GM19395 (cell line): ENCODE data around the gene PTPN14.

Experiments
- ATAC-seq: cut with Tn5 transposase; IDR thresholded peaks from one replicate; pipeline ENCODE4 v1.9.1; 2021; ENCODE audit warnings: mild to moderate bottlenecking, moderate library complexity; ENCODE audit not compliant: unreplicated experiment

PTPN14 gene

DNA sequence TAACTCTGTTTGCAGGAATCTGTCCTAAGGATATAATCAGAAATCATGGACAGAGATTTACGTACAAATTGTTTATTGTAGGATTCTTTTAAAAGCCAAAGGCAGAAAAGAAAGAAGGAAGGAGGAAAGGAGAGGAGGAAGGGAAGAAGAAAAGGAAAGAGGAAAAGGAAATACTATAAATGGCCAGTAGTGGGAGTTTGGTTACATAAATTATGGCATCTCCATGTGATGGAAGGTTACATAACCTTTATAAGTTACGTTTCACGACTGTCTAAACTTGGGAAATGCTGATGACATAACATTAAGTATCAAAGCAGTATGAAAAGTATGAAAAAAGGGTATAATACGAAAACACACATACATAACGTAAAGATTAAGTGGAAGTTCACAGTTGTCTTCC is 231.5 kb downstream of the PTPN14 start:
- no peak for ATAC-seq

DNA sequence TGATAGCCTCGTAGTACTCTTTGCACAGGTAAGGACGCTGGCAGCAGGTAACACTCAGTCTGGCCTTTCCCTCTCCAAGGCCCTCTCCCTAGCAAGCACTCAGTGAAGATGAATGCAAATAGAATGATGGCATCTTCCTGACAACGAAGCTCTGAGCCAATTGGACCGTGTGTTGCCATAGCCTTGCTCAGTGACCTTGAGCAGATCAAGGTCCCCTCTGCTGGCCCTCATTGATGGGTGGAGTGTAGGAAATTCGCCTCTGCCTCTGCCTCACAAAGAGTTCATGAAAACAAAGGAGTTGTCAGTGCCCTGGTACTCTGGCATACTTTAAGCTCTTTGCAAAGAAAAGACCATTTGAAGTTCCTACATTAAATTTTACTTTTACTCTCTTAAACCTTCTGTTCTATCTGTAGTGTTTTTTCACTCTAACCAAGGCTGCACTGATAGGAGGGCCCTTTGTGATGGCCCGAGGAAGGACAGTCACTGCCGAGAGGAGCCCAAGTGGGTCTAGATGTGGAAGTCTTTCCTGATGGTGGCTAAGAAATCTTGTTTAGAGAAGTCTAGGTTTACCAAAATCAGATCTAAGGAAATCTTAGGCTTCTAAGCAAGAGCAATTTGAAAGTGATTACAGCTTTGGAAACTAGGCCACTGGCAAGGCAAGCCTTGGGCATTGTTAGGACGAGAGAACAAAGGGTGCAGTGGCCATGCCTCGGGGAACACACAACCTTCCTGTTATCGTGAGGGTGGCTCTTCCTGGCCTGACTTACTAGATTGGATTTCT is 232.3 kb downstream of the PTPN14 start:
- no peak for ATAC-seq

DNA sequence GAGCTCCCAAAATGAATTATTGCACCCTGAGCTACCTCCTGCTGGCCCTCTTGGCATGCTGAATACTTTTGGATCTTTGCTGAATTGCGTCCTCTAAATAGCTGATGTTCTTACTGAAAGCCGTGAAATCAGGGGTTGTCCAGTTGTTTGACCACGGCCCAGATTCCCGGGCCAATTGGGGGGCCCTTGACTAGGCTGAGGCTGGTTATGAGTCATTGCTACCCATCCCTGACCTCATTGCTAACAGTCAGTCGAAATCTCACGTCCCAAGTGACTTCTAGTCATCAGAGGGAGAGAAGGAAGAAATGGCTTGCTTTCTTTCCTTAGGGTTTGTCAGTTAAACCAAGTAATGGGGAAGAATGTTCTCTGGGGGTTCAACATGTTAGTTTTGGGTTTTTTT is 233.0 kb downstream of the PTPN14 start:
- ATAC-seq: no peak

DNA sequence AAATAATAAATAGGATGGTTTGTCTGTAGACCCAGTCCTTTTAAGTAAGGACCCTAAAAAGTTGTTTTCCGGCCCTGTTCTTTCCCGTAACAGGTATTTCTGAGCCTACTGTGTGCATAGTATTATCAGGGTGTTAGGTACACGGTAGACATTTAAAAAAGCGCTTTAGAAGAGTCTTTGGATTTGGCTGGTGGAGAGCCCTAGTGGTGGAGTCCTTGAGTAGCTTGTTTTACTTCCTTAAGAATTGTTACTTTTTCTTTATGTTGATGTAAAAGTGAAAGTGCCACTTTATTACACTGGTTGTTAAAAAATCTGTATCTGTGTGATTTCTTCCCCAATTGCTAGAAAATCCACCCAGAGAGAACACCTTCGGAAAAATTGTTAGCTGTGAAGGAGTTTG is 233.7 kb downstream of the PTPN14 start:
- no peak for ATAC-seq

DNA sequence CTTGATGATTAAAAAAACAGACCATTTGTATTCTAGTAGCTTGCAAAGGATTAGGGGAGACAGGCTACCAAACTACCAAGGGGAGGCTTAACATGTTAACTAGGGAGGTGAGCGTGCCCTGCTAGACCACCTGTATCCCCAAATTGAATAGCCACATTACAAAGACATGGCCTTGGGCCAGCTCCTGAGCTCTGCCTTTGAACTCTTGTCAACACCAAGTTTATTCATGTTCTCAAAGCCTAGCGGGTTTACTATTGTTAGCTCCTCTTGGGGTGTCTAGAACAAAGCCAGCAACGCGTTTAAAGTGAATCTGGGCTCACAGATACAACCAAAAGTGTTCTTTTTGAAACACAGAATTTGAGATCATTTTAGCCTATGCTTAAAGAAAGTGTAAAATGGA is 234.1 kb downstream of the PTPN14 start:
- no peak for ATAC-seq

DNA sequence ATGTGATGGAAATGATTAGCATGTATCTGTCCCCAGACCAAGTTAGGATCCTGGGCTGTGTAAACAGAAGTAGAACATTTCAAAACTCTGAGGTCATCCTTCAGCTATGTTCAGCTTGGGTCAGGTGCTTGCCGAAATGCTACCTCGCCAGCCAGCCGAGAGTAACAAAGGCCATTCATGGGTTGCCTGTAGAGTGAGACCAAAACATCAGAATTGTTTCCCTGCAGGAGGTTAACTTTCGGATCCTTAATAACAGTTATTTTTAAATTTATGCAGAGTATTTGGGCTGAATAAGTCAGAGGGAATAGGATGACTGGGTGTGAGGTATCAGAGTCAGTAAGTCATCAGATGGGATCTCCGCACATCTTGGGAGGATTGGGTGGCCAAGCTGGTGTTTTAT is 234.8 kb downstream of the PTPN14 start:
- no peak for ATAC-seq

DNA sequence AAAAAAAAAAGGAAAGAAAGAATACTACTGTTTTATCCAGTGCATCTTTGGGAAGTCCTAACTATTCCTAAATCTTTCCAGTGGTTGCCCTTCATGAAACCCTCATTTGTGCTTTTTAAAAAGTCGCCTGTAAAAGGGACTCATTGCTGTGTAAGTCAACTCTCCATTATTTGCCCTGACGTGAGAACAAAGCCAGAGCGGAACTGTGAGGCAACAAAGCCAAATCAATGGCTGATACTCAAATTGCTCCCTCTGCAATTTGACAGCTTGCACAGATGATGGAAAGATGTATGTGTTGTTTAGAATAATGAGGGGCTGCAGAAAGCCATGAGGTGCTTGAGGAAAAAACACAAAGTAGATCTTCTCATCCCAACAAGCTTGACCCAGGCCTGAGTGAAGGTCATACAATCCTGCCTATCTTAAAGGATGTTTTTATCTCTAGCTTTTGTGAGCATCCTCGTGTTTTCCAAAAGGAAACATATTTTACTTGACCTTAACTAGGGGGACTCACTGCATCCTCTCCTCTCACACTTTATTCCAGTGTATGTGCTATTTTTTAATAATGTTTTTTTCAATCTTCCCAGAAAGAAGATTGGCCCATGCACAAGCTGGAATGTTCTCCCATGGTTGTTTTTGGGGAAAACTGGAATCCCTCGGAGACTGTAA is 237.1 kb downstream of the PTPN14 start:
- ATAC-seq: no peak

DNA sequence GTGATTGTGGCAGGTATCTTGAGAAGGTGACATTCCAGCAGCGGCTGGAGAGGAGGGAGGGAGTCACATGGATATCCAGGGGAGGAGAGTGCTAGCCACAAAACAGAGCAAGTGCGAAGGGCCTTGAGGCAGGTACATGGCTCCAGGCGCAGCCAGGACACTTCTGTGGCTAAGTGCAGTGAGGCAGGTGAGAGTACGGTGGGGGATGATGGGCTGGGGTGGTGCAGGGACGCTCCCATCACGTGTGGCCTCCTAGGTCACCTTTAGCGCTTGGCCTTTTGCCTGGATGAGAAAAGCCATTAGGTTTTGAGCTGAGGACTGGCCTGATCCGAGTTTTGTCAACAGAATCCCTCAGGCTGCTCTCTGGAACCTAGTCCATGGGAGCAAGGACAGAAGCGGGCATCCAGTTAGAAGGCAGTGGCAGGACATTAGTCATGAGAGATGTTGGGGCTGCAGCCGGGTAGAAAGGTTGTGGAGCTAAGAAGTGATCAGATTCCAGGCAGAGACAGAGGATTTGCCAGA is 238.8 kb downstream of the PTPN14 start:
- no peak for ATAC-seq

DNA sequence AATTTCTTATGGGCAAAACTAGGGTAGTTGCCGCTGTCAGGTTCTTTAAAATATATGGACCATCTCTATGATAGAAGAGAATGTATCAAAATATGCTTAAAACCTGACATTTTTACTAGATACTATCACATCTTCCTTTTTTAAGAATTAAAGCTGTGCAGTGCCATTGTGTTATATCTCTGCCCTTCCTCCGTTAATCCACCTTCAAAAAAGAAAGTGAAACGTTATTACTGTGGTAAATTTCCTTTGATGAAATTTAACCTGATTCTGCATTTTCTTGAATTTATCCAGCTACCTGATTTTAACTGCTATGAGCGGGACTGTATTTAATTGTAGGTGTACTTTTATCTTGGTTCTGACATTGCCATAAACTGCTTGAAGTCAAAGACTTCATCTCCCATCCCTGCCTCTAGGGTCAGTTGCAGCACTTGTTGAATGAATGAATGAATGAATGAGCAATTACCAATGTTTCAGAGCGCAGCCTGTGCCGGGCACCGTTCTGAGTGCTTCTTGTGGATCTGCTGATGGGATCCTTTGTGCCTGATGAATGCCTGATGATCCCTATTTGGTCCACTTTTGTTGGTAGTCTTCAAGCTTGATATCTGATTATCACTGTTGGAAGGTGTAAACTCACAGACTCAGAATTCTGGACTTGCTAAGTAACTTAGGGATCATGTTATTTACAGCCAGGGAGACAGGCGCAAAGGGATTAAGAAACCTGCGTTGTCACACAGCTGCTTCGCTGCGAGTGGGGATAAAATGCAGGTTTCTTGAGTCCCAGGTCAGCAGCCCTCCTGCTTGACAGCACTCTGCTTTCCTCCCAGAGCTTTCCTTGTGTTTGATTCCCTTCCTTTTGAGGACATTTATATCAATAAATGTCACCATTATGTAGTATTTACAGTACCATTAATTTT is 240.4 kb downstream of the PTPN14 start:
- no peak for ATAC-seq

DNA sequence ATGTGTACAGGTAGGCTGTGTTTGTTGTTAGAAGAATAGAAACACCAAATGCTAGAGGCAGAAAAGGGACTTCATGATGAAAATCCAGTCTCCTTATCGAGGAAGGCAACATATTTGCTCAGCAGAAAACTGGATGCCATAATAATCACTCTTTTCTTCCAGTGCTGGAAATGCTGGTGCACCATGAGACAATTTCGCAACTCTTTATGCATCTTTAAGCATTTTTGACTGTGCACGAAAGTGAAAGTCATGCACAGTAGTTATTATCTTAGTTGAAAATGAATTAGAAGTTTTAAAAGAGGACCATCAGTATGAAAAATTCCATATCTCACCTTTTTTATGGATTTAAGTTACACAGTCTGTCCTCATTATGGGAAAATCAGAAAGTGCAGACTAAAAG is 241.4 kb downstream of the PTPN14 start:
- ATAC-seq: peak; percentile 75

DNA sequence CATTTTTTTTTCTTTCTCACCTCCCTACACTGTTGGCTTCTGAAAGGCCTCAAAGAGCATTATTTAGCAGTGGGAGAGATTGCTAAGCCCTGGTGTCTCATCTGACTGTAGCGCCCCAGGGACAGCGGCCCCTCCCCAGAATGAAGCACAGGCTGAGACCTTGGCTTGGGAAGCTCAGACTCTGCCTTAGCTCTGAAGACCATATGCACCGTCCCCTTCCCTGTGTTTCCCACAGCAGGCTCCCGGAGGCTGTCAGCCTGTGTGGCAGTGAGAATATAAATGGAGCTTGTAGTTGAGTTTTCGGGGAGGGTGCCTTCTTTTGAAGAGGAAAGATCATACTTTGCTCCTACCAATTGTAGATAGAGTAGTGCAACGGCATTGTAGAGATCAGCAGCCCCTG is 245.1 kb downstream of the PTPN14 start:
- no peak for ATAC-seq

DNA sequence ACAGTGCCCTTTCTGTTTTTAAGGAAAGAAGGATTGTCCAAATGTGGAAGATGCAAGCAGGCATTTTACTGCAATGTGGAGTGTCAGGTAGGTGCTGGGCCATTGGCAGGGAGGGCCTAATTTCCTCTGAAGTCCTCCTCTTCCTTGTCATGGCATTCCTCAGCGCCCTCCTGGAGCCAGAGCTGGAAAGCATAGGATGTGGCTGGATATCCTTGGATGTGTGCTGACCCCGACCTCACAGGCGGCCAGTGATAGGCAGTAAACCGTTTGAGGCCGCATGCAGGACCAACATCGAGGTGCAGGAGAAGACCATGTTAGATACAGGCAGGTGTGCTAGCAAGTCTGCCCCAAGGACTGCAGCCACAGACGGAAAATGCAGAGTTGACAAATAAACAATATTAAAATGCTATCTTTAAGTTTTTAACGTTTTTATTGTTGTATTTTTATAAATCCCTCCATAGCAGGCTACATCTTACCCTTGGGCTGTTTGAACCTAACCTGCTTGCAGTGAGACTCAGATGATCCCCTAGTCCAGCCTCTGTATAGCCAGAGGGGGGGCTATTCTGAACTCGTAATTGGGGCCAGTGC is 246.1 kb downstream of the PTPN14 start:
- ATAC-seq: no peak

DNA sequence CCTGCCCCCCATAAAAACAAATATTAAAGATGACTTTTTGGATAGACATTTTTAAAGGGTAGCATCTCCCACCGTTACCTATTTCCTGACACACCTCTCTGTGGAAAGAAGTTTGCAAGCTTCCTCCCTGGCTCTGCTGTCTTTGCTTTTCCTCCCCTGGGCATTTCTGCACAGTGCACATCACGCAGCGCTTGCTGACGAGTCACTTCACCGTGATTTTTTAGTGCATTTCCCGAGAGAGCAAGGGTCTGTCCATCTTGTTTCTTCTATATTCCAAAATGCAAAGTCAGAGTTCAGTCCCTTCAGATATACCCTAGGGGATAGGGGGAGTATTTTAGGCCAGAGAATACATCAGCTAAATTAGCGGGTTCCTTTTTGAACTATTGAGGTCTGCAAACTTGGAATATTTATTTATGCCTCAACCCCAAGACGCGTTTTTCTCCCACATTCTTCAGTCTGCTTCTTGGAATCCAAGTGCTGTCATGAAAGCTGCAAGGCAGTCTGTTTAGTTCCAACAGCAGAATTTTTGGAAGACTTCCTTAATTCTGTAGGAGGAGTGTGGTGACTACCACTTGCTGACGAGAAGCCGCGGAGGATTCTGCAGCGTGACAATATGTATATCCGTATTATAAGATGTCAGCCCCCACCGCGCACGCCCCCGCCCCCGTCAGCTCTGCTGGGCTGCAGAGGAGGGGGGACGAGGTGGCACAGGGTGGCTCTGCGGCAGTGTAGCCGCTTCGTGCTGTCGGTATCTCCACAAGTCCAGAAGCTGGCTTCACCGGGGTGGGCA is 248.1 kb downstream of the PTPN14 start:
- no peak for ATAC-seq

DNA sequence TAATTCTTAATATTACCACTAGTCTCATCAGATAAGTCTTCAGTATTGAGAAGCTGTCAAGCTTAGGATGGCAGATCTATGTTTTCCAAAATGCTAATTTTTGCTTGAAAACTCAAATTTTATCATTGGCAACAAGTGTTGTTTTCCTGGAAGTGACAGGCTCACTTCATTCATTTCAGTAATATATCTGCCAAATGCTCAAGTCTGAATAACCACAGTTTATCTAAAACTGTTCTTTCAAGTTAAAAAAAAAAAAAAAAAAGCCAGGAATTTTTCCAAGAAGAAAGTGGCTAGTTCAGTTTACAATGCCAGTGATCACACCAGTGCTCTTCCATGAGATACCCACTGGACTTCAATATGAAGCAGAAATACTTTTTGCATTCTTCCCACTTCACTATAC is 249.9 kb downstream of the PTPN14 start:
- ATAC-seq: no peak

DNA sequence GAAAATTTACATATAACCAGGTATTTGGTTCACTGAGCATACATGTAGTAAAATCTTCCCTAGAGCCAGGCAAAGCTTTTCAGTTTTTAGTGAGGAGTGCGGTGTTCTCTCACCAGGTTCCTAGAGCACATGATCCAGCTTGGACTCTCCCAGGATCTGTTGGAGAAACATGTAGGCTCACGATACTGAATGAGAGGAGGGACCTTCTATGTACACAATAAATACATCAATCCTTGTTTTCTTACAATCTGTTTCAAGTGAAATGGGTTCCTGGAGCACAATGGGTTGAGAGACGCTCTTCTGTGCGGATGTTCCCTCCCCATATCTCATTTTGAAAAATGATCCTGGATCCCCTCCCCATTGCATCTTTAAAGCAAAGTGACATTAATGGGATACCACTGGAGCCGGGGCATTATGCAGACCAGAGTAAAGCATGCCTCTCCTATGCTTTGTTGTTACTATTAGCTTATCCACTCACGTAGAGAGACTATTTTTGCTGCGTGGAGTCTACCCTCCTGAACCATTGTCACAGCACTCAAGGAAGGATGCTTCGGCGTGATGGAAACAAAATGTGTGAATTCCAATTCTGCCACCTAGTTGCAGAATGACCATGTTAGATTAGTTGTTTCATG is 251.1 kb downstream of the PTPN14 start:
- ATAC-seq: no peak
